SK-N-MC (cell line): ENCODE measurements around the gene DOCK4.

Source experiments
- EZH2 ChIP-seq: fragments of 200-600 bp; sonication (generic); IDR thresholded peaks from one replicate; pipeline ENCODE4 v1.6.1; 2017; ENCODE audit warnings: antibody characterized with exemption
- FOXP2 ChIP-seq: optimal IDR thresholded peaks from 2 replicates; pipeline ENCODE3; 2011; ENCODE audit warnings: mild to moderate bottlenecking, moderate library complexity; ENCODE audit not compliant: insufficient read depth; ENCODE audit errors: extremely low read length, control extremely low read depth
- POLR2AphosphoS5 ChIP-seq: IDR thresholded peaks from 2 replicates; pipeline ENCODE4 v1.6.1; 2012; ENCODE audit warnings: mild to moderate bottlenecking, low read depth, low read length, borderline replicate concordance

DNA sequence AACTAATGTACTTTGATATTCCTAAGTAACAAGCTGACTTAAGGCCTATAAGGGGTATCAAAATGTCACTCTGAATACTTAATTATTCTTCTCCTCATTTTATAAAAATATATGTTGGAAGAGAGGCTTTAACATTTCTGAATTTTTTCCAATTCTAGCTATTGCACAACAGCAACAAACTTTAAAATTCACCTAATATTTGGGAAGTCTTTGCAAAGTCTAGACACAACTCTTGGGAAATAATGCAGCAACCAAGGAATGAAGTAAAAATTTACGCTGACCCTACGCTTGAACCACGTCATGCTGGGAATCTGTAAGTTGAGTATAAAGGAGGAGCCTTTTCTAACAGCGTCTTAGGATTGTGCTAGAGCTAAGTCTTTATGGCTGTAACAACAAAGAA, 400.0 kb downstream of the DOCK4 start:
- no peak for TF ChIP-seq EZH2
- TF ChIP-seq POLR2AphosphoS5 = no peak
- no peak for TF ChIP-seq FOXP2
